Inflammatory macrophage treated with lipopolysaccharide for 4 hours (primary cell): ENCODE data around the gene KIF25.
"Not testable (repeated sequence)": the region's sequence is repeated elsewhere in the genome, so short reads cannot be mapped to it uniquely, and the experiment has no call there.

Source experiments
- DNase-seq: peaks from one replicate; pipeline ENCODE4 v3.0.0-alpha.2; 2020

Gene KIF25

DNA sequence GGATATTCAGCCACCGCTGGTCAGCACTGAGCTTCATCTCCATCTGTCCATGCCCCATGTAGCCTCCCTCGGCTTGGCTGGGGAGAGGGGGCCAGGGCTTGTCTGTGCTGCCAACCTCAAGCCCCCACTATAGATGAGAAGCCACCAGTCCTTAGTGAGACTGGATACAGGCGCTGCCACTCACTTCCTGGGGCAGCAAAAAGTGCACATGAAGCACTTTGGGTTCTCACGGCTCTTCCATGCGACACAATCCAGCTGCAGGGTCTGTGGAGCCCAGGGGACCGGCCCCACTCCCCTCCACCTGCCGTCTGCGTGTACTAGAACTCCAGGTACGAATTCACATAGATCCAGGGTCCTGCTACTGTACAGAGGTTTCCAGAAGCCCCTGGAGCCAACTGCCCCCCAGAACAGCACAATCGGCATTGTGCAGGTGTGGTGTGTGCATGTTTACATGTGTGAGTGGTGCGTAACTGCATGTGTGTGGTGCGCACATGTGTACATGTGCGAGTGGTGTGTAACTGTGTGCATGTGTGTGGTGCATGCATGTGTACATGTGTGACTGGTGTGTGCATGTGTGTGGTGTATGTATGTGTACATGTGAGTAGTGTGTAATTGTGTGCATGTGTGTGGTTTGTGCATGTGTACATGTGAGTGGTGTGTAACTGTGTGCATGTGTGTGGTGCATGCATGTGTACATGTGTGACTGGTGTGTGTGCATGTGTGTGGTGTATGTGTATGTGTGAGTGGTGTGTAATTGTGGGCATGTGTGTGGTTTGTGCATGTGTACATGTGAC is 76.7 kb downstream of the KIF25 start:
- DNase-seq = no peak

DNA sequence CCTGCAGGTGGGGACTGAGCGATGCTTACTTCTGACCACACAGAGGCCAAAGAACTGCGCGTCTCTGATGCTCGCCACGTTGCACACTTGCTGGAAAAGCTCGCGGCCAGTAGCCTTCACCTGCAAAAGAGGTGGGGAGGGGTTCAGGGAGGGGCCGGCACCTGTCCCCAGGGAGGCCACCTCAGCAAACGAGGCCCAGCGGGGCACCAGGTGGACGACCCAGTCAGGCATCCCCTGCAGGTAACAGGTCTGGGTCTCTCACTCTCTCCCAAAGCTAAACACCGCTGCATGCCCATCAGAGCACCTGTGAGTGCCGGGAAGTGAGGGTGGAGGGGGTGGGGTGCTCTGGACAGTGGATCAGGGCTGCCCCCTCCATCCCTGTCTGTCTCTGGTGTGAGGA is 77.7 kb downstream of the KIF25 start:
- no peak for DNase-seq

DNA sequence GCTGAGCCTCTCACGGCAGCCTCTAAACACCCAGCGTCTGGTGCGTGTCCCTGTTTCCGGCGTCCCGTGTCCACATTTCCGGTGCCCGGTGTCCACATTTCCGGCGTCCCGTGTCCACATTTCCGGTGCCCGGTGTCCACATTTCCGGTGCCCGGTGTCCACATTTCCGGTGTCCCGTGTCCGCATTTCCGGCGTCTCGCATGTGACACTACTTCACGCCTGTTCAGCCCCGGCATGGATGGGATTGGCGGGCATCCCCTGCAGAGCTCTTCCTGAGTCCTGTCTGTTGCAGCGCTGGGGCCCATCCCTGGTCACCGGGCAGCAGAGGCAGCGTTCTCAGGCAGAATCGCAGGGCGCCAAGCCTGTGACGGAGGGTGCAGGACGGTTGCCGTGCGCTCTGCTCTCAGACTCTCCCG is 78.3 kb downstream of the KIF25 start:
- no peak for DNase-seq

DNA sequence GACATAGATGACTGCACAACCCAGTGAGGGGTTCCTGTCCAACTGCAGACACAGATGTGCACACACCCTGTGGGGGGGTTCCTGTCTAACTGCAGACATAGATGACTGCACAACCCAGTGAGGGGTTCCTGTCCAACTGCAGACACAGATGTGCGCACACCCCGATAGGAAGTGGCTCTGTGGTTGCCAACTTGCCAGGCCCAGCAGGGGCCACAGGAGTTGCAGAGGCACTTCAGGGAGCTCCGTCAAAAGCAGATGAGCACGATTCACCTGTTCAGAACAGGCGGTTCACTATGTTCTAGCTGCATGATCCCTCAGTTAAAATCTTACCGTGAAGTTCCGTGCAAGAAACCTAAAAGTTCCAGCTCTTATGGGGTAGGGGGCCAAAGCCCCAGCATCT is 79.9 kb downstream of the KIF25 start:
- not testable (repeated sequence) for DNase-seq

DNA sequence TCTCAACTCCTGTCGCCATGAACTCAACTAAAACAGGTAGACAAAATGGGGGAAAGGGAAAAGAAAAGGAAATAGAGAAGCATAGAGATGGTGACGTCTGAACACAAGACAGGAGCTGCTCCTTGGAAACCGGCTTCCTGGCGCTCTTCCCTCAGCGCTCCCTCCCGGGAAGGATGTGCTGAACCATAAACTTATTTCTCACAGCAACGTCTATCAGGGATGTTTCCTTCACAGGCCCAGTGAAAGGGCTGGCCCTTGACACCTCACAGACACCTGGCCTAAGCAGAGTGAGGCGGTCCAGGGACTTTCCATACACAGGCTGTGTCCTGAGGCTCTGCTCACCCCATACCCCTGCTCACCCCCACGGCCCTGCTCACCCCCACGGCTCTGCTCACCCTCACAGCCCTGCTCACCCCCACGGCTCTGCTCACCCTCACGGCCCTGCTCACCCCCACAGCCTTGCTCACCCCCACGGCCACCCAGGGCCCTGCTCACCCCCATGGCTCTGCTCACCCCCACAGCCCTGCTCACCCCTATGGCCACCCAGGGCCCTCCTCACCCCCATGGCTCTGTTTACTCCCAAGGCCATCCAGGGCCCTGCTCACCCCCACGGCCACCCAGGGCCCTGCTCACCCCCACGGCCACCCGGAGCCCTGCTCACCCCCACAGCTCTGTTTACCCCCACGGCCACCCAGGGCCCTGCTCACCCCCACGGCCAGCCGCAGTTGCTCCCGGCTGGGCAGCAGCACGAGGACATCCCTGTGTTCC is 80.9 kb downstream of the KIF25 start:
- DNase-seq = no peak

DNA sequence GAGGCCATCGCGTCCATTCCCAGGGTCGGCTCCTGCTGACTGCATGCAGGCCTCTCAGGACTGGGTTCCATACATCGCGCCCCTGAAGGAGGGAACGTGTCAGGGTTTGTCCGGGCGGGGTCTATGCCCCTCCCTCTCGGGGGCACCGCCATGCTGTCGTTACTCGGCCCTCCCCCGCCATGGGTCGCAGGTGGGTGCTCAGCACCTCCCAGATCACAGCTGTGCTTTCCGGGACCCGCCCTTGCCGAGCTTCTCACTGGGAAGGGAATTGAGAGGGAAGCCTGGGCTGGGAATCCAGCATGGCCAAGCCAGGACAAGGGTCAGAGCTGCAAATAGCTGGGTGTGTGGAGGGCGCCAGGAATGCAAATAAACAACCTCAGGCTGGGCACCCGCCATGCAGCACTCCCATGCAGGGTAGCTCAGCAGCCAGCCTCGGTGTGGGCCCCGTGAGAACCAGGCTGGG is 81.5 kb downstream of the KIF25 start, which contains the start of gene FRMD1:
Gene FRMD1, minus strand, starts transcription at position 270 of the 463 bp plus-strand sequence. Its CDS starts 118 bp downstream, at position 152.
- DNase-seq = no peak

DNA sequence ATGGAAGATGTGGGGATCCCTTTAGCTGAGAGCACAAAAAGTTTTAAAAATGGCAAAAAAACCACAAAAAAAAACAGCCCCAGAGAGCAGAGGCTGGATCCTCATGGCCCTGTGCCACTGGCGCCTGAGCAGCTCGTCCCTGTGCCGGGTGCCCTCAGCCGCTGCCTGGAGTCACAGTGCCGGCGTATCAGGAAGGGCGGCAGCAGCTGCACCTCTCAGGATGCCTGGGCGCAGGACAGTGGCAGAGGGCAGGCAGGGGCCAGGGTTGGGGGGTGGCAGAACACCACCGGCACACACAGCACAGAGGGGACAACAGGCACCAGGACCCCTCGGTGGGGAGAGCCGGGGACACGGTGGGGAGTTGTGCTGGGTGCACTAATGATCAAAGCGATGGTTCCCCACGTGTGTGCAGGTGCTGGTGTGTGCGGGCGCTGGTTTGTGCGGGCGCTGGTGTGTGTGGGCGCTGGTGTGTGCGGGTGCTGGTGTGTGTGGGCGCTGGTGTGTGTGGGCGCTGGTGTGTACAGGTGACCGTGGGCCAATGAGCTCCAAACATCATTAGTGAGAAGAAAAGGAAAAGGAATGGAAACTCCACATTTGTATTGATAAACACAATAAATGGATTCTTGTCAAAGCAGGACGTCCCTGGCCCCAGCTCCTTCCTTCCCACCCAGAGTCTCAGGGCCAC is 83.1 kb downstream of the KIF25 start:
- DNase-seq = no peak

DNA sequence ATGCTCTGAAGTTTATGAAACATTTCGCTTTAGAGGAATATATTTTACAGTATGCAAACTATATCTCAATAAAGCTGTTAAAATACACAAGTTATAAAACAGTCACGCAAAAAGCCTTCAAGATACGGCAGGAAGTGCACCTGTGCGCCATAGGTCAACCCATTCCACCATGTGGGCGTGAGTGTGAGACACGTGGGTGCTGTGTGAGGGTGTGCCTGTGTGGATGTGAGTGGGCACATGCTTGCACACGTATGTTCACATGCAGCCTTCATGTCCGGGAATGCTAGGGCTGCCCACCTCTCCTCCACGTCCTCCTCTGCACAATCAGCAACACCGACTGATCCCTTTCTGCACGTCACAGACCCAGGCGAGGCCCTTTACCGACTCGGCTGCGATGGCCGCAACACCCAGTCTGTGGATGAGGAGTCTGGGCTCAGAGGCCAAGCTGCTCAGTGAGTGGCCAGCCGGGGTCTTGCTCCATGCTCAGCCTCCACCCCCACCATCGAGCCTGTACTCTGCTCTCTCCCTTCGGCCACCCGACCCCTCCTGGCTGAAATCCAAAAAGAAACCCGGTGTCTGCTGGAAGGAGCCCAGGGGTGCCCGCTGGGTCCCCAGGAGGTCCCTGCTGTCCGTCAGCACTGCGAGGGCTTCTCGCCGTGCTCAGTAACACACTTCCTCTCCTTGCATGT is 84.5 kb downstream of the KIF25 start:
- no peak for DNase-seq

DNA sequence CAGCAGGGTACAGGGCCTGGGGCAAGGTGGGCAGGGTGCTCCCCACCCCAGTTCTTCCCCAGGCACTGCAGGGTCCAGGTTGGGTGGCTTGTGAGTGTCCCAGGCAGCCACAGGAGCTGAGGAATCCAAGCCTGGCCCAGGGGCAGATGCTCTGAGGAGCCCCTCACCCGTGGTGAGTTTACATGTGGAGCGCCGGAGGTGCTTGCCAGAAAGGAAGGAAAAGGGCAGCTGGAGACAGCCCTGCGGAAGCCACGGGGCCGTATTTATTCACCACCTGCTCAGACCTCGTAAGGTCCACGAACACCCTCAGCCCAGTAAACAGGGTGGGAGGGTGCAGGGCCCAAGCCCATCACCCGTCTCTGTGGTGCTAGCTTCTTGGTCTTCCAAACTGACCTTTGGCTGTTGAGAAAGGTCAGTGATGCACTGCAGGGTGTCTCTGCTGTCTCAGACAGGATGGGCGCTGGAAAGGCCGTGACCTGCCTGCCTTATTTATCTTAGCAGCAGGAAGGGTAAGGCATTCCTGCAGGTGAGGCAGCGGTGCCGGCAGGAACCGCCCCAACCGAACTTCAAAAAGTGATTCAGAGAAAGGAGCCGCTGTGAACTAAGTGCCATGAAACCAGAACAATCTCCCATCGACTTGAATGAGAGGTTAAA is 85.5 kb downstream of the KIF25 start:
- DNase-seq = no peak

DNA sequence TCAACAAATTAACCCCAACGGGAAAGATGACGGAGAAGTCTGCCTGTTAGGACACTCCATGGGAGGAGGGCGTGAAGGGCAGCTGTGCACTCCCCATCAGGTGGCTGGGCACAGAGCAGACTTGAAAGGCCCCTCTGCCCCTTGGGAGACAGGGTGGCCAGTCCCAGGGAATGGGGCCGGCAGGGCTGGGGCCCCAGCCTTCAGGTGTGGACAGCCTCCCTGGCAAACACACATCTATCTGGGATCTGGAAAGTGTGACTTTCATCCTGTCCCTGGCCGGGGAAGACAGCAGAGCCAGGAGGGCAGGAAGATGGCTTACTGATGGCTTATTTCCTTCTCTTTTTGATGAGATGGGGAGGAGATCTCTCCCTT is 86.0 kb downstream of the KIF25 start:
- no peak for DNase-seq

DNA sequence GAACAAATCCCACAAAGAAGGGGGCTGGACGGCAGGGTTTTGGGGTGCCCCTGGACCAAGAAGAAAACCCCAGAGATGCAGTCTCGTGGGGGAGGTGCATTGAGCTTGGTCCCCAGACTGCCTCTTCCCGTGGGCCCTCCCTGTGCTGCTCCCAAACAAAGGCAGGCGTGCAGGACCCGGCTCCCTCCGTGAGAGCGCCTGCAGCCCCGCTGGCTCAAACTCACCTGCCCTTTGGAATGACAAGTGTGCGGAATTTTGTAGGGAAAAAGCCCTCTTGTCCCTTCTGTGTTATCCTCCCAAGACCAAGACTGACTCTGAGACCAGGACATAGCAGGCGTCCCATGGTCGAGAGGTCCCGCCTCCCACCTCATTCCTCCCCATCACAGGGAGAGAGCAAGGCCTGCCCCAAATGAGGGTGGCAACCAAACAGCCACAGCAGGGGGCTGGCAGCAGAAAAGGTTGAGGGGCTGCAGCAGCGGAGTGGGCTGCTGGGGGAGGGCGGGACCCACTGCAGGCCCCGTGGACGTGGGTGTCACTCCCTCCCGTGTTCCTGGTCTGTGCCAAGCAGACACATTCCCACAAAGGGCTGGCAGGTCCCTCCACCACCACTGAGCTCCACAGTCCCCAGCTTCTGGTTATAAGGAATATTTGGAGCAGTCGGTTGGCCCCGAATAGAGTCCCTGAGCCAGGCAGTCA is 87.1 kb downstream of the KIF25 start:
- no peak for DNase-seq

DNA sequence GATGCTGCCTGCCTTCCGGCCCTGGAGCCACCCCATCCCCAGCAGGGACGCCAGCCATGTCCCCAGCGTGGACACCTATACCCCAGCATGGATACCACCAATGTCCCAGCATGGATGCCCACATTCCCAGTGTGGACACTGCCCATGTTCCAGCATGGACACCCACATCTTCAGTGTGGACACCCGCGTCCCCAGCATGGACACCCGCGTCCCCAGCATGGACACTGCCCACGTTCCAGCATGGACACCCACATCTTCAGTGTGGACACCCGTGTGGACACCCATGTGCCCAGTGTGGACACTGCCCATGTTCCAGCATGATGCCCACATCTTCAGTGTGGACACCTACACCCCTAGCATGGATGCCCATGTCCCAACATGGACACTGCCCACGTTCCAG is 88.6 kb downstream of the KIF25 start:
- DNase-seq = no peak

DNA sequence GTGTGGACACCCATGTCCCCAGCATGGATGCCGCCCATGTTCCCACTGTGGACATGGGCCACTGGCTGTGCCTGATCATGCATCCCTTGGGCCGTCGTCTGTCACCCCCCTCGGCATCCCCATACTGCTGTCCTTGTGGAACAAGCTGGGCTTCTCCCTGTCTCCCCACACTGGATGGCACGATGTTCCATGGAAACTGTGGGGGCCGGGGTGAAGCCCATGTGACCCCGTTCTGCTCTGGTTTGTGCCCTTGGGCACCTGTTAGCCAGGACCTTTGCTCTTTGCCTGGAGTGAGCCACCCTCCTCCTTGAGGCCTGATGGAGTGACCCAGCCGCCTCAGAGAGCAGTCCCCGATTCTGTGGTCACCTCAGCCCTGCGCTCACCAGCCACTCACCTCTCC is 89.1 kb downstream of the KIF25 start:
- DNase-seq = no peak

DNA sequence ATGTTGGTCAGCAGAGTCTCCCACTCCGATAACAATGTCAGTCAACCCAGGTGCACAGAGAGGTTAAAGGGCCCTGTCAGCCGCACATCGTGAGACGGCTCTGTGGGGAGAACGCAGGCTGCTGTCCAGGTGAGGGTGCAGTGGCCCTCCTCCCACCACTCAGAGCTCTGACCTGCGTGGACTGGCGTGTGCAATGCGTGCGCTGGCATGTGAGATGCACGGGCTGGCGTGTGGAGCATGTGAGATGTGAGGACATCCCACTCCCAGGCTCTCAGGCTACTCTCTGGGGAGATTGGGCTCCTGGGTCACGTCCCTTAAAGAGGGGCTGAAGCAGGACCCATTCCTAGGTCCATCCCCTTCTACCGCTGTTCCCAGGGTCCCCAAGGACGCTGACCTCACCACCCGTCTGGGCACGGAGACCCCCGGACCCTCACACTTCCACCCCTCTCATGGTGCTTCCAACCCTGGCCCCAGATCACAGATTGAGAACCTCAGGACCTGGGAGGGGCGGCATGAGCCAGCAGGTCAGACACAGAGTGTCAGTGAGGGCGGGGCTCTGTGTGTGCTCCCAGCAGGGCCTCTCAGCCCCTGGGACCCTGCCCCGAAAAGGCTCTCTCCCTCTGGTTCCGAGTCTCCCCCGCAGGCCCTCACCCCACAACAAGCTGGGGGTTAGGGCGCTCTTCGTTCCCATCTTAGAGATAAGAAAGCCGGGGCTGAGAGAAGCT is 90.1 kb downstream of the KIF25 start:
- DNase-seq = no peak

DNA sequence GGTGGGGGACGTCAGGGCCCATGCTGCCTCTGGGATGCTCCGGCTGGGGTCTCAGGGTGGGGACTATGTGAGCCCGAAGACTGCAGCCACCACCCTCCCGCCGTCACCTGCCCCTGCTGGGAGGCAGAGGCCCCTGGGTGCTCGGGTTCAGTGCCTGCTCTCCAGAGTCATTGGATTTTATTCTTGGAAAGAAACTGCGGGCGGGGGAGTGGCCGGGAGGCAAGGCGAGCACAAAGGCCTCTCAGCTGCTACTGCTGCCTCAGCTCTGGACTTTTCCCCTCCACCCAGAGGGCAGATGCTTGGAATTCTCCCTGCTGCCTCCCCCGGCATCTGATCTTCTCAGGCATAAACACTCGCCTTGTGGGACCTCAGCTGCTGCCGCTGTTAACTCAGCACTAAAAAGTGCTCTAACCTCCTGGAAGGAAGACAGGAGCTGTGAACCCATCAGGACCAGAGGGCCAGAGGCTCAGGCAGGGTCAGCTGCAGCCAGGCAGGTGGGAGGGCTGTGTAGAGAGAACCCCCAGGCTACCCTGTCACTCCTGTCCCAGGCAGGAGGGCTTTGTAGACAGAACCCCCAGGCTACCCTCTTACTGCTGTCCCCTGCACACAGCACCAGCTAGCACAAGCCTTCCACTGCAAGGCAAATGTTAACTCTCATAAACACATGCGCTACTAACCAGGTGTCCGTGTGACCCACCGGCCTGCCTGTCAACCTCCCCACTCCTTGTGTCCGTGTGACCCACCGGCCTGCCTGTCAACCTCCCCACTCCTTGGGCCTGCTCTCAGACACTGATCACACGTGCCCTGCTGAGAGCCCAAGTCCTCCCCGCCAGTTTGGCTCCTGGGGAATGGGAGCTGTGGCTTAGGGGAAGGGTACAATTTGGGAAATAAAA is 90.9 kb downstream of the KIF25 start:
- DNase-seq = no peak

DNA sequence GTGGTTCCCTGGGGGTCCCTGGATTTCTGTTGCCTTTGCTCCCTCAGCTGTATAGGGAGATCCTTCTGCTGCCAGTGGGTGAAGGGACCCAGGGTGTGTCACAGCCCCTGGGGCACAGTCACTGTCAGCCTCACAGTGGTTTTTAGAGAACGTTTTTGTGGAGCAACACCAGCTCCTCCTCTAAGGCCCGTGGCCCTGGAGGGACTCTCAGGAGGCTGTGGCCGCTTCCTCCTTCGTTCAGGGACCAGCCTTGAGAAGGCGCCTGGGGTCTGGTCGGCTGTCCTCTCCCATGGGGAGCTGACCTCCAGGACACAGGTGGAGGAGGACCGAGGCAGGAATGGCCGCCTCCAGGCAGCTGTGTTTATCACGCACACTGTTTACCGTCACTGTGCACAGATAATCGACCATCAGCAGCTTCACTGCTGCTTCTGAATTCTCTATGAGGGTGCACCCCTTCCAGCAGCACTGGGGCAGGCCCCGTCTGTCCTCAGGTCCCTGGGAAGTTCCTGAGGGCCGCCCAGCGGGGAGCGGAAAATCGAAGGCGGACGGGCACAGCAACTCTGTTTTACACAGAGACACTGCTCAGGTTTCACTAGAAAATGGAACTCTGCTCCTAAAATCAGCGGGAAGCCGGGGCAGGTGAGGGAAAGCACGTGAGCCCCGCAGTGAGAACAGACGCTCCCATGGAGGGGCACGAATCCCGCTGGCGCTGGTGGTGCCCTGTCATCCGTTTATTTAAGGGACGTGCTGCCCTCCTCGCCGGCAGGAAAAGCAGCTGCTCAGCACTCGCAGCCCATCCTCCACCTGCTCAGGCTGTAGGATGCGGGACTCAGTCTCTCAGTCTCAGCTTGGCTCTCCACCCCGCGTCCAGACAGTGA is 92.0 kb downstream of the KIF25 start:
- DNase-seq = no peak

DNA sequence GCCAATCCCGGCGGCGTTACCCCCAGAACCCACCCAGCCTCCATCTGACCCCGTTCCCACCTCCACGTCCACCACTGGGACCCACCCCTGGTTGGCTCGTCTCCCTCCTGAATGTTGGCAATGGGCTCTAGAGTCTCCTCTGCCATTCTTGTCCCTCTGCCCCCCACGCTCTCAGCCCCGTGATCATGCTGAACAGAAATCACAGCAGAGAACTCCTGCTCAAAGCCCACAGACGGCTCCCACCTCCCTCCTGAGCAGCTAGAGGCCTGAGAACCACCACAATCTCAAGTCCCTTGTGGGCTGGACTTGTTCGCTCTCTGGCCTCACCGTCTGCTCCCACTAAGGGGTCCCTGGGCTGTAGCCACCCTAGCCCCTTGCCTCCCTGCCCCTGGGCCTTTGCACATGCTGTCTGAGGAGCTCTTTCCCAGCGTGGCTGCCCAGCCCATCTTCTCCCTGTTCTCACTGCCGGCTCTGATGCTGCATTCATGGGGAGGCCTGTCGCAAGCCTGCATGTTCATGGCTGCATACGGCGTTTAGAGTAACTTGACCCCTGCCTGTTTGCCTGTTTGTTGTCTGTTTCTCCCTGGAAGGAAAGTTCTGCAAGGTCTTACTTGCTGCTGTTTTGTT is 92.7 kb downstream of the KIF25 start:
- DNase-seq = no peak

DNA sequence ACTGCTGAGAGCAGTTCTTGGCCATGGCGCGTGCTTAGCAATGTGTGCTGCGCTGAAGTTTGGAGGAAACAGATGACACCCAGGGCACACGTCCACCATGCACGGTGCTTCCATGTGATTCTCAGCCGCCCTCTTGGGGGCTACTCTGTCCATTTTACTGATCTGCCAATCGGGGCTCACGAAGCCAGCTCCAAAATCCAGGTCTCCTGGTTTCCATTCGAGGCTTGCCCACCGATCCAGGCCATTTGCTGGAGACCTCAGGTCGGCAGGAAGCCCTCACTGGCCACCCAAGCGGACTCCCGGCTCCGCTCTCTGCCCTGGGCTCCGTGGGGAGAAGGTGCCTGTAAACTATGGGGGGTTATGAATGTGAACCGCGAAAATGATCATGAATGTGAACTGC is 93.2 kb downstream of the KIF25 start:
- DNase-seq = no peak
